ENCODE measurements around the gene OAF. TPM values are rescaled to one million over a fixed set of nuclear protein-coding genes. Genes with fewer than 3 reads are reported as not detected.
"Not testable (repeated sequence)": the region's sequence is repeated elsewhere in the genome, so short reads cannot be mapped to it uniquely, and the experiment has no call there.

The OAF gene
- polyA plus RNA-seq (ENCODE audit: insufficient read length) = 45.2 TPM

DNA sequence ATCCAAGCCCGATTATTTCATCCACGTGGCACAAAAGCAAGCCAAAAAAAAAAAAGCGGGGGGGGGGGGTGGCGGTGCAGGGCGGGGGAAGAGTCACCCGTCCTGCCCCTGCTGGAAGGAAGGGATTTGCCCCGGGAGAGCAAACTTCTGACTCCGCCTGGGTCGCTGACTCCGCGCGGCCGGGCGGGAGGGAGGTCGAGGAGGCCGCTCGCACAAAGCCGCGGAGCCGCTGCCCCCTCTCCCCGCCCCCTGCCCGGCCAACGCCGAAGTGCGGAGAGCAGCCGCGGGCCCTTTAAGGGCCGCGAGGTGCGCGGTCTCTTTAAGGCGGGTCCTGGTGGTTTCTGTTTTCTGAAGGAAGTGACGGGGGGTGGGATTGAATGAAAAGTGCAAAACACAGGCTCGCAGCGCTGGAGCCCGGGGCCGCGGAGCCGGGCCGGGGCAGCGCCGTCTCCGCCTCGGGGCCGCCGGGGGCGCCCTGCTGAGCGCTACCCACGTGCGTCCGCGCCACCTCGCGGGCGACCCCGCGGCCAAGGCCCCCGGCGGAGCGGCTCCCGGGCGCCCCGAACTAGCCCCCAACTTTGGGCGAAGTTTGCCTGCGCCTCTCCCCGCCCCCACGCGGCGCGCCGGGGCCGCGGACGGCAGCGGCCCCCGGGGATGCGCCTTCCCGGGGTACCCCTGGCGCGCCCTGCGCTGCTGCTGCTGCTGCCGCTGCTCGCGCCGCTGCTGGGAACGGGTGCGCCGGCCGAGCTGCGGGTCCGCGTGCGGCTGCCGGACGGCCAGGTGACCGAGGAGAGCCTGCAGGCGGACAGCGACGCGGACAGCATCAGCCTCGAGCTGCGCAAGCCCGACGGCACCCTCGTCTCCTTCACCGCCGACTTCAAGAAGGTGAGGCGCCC, at the start of gene OAF:
Gene OAF, plus strand, starts transcription at position 407 of the 896 bp plus-strand sequence. Its CDS starts 248 bp downstream, at position 655.
- DNase-seq = peak; percentile 92

DNA sequence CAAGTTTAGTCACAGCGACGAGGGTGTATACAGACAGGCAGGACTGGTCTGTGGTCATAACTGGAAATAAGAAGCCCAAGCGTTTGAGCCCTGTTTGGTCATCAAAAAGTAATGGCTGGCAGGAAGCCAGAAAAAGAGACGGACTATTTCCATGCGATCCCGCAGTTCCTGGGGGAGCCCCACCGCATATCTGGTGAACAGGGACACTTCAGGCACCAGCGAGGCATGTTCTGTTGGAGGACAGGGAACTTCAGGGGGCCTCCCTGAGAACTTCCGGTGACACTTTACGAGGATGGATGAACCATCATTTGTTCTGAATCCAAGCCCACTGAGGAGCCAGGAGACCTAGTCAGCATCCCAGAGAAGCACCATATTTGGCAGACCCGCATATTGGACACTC, 43.2 kb upstream of the OAF start:
- no peak for DNase-seq

DNA sequence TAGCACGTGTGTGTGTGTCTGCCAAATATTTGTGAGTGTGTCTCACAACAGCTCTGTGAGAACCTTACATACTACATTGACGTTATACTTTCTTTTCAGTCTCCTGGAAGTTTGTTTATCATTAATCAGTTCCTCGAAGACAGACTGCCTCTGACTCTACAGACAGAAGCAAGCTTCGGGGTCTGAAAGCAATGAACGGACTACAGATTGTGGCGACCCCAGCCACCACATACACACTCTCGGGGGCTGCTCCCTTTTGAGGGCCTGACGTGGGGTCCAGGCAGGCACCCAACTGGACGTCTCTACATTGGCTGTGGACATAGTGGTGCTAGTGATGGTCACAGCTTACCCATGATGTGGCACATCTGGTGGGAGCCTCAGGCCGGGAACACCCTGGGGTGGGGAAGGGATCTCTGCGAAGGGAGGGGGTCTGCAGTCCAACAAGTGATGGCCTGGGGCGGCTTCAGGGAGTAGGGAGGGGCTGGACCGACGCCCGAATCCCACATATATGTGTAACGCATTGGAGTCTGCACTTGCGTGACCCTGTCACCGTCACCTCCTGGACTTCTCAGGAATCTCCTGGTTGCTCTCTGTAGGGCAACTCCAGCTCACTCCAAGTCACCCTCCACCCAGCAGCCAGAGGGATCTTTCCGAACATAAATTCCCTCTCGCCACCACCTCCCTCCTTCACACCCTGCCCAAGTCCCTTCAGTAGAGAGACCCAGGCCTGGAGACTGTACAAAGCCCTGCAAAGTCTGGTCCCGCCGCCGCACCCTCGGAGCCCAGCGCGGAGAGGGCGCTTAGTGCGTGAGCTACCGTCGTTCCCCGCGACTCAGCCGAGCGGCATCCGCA, 42.5 kb upstream of the OAF start:
- no peak for DNase-seq

DNA sequence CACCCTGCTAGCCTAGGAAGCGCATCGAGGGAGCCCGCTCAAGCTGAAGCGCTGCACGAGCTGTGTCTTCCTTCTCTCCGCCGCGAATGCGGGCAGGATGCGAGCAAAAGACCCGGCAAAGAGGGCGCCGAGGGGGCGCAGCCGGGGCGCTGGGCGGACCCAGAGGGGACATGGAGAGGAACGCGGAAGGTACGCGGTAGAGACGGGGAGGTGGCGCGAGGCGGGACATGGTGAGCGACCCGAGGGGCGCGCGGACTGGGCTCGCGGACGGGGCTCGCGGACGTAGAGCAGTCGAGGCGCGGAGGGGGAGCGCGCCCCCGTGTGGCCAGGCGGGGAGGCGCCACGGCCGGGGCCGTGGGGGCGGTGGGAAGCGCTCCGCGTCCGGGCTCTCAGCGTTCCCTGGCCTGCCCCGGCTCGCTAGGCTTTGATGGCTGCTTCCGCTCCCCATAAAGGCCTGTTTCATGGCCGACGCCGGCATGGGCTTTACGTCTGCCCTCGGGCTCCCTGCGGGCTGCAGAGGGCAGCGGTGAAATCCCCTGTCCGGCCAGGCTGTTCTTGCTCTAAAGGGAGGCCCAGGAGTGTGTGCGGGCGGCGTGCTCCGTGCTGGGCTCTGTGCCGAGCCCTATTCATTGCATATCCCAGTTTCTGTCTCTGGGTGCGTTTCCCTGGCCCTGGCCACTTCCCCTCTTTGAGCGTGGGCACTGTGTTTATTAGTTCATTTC, 41.7 kb upstream of the OAF start:
- peak; percentile 87 for DNase-seq

DNA sequence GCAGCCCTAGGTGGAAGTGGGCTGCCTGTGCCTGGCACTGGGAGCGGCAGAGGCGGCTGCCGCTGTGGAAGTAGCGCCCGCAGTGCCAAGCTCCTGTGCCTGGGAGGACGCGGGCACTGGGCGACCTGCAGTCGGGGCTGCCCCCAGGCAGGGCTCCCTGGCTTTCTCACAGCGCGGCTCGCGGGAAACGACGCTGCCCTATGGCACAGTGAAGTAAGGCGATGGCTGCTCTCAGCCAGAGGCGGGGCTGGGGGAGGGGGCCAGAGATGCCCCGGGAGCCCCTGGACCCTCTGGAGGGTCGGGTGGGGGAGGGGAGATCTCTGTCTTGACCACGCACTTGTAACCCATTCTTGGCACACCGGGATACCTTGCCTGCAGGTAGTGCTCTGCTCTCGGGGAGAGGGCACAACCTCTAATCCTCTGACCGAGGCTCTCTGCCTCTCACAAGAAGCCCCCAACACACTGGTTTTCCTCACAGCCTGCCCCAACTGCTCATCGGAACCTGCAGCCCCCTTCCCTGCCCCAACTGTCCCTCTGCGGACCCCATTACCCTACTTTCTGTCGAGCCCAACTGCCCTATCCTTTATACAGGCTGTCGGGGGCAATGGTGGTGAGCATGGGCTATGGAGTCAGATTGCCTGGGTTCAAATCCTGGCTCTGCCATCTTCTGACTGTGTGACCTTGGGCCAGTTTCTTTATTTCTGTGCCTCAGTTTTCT, 40.7 kb upstream of the OAF start:
- no peak for DNase-seq

DNA sequence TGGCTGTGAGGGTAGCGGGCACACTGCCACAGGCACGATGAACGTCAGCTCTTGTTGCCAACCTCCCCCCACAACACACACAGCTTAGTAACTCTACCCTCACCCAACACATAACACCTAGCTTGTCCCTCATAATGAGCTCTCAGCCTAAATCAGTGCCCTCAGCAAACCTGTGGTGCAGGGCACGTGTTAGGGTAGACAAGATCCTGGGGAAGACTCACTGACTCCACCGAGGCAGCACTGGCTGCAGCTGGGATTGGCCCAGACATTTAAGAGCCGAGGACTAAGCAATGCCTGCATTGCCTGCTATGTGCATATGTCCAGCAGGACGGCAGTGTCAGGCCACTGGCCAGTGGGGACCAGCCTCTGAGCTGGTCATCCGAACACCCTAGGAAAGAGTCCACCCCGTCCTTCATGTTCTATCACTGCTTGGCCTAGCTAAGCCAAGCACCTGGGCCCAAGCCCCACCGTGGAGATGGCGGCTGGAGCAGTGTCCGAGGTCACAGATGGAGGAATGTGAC, 40.0 kb upstream of the OAF start:
- no peak for DNase-seq

DNA sequence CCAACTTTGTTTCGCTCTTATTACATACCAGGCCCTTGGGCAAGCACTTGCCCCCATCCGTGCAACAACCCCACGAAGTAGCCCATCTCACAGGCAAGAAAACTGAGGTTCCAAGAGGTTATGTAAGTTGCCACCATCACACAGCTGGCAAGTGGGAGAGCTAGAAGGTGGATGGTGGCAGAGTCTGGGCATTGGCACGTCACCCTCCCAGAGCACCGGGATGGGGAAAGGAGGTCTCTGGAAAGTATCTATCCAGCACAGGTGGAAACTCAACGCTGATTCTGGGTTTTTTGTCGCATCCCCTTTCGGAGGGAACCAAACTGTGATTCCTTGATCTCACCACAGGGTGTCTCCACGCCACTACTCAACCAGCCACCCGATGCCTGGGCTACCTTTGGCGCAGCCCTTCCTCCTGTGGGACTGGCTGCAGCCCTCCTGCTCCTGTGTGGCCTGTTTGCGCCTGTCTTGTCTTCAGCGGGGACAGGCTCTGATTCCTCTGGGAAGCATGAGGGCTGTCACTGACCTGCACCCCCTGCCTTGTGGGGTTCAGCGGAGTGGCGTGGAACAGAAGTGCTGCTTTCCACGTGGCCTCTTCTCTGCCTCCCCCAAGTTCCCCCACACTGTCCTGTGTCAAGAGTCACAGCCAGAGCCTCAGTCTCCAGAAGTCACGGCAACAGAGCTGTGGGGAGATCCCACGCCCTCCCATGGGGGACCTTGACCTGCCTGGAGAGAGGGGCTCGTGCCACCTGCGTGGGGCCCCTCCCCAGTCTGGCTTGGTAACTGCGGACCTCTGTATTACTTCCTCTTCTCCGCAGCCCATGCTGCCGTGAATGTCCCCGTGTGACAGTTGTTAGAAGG, 38.5 kb upstream of the OAF start:
- peak; percentile 70 for DNase-seq

DNA sequence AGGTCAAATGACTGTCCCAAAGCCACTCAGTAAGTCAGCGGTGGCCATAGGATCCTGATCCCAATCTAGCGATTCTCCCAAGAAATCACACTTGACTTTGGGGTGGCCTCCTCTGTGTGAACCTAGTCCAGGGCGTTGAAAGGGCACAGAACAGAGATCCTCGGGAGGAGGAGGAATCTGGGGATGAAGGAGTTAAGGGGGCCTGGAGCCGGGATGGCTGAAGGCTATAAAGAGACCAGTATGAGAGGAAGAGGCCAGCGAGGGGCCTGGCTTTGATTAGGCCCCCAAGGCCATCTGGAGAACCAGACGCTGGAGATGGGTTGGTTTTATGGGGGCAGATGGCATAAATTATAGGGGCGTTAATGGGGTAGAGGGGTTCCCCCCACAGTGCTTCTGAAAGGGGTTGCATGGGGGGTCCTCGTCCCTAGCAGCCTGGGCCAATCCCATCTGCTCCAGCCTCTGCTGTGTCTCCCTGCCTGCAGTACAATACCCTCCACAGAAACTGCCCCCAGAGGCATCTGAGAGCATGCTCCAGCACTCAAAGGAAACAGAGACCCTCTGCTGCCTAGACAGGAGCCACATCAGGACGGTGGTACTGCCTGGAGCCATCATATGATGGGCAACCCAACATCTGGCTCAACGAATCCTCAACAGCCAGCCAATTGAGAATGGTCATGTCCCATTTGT, 37.7 kb upstream of the OAF start:
- no peak for DNase-seq

DNA sequence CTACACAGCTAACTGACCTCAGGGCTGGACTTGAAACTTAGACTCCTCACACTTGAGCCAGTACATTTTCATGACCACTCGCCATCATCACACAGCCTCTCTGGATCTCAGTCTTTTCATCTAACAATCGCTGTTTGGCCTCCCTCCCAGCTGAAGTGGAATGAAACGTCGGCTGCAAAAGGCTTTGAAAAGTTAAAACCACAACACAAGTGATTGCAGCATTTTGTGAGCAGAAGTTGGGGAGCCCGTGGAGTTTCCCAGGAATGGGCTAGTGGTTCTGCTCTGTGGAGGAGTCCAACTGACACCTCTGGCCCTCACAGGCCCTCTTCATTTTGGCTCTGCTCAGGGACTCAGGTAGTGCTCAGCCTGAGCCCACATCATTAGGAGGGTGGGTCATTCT, 37.0 kb upstream of the OAF start:
- DNase-seq = no peak

DNA sequence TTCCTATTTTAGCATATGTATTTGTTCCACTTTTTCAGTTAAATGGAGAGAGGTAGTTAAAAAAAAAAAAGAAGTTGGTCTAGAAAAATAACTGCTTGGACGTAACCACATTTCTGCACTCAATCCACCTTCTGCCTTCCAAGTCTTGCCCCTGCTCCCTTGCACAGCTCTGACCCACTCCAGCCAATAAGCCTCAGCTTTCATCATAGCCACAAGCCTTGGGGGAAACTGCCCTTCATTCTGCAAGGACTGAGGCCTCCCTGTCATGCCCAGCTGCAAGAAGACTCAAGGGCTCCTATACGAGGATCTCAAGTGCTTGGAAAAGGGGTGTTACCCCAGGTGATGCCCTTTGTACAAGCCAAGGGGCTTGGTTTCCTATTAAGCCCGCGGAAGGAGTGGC, 36.0 kb upstream of the OAF start:
- DNase-seq = no peak

DNA sequence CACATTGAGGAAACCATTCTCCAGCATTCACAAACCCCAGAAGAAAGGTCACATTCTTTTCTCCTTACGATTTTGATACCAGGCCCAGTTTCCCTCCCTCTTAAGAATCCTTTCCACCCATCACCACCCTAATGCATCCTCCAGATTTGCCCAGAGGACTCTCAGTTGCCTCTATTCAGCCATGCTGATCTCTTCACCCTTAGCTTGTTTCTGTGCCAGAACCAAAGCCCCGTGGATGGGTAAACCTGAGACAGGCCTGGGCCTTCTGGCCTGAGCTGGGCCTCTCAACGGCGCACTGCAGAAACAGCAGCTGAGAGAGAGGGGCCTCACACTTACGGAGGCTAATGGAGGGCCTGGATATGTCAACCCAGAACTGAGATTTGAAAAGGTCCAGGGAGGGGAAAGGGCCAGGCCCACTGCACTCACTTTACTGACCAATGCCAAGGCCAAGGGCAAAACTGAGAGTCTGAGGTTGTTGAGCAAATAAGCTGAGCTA, 32.2 kb upstream of the OAF start:
- DNase-seq = no peak

DNA sequence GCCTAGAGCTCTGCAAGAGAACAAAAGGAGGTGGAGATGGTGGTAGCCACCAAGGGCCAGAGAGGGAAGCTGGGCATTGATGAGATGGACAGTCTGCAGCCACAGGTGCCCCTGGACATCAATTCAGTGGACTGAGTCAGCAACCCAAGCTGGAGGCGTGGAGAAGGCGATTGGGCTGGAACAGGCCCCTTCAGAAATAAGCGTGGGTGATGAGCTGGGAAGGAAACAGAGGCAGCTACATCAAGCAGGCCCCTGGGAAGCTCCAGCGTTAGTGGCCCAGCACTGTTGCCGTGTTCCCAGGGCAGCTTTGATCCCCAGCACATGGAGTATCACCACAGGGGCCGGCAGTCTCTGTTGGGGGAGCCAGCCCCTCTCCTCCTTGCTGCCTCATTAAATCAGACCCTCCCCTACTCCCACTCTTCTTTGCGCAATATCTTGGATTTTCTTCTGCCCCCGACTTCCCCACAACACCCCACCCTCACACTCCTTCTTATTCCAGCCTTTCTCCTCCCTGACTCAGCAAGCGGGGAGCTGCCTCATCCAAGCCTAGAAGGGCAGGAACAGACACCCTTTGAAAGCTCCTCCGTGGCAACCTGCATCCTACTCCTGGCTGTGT, 31.7 kb upstream of the OAF start:
- DNase-seq = no peak

DNA sequence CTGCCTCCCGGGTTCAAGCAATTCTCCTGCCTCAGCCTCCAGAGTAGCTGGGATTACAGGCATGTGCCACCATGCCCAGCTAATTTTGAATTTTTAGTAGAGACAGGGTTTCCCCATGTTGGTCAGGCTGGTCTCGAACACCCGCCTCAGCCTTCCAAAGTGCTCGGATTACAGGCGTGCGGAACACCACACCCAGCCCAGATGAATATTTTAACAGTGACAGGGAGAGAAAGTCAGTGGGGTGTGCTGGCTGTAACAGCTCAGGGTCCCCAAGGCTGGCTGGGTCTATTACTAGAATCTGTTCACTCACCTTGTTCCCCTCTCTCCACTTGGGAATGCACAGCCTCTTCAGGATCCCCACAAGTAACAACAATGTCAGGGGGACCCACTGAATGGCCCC, 30.8 kb upstream of the OAF start:
- not testable (repeated sequence) for DNase-seq

DNA sequence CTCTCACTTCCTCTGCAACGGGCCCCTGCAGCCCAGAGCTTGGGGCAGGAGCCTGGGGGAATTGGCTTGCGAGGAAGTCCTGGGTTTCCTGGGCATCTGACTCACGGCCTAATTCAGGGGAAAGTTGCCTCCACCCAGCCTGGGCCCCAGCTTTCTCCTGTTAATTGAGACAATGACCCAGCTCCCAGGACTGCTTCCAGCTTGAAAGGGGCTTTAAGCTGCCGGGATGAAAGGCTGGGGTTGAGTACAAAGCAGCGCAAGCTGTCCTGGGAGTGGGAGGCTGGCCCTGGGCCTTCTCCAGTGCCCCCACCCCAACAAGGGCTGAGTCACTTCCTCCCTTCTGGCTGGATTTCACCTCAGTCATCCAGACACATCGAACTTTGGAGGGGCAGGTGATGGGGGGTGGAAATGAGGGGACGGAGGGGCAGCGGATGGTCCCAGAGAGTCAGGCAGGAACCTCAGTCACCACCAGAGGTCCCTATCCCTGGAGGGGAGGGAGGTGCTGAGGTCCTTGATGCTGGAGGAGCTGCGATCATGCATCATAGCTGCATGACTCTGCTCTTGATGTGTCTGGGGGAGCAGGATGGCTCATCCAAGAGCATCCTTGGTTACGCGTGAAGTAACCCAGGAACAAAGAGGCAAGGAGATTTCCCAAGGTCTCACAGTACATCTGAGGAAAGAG, 30.1 kb upstream of the OAF start:
- DNase-seq = no peak

DNA sequence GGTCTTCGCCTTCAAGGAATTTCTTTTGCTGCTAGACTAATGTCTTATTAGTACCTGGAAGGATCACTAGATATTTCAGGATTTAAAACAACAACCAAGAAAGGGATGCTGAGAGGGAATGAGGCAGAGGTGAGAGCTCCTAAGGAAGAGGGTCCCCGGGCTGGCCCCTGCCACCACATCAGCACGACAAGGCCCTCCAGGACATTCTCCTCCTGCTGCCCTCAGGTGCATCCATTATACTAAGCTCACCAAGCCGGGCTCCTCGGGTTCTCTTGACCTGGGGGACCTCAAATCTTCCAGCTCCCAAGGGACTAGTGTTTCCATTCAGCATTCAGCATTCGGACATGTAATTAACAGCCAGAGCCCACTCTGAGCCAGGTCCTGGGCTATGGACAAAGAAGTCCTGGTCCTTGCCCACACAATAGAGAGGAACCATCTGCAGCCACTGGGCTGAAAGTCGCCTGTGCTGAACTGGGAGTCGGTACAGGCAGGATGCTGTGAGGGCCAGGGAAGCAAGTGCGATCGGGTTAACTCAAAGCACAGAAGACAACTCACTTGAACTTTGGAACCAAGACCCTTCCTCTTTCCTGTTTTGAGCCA, 29.4 kb upstream of the OAF start:
- DNase-seq = no peak

DNA sequence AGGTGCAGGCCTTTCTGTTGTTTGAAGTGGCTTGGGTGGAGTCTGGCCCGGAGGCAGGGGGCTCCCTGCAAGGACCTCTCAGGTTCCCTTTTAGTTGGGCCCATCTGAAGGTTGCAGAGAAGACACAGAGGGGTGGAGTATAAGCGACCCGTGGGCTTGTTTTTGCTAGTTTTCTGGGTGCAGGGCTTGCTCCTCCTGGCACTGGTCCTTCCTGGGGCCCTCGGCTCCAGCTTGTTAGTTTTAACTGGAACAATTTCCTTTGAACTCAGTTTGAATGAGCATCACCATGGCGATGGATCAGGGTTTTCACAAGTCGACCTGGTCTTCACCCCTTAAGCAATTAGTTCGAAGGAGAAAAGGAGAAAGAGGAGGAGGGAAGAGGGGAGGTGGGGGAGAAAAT, 28.5 kb upstream of the OAF start:
- no peak for DNase-seq

DNA sequence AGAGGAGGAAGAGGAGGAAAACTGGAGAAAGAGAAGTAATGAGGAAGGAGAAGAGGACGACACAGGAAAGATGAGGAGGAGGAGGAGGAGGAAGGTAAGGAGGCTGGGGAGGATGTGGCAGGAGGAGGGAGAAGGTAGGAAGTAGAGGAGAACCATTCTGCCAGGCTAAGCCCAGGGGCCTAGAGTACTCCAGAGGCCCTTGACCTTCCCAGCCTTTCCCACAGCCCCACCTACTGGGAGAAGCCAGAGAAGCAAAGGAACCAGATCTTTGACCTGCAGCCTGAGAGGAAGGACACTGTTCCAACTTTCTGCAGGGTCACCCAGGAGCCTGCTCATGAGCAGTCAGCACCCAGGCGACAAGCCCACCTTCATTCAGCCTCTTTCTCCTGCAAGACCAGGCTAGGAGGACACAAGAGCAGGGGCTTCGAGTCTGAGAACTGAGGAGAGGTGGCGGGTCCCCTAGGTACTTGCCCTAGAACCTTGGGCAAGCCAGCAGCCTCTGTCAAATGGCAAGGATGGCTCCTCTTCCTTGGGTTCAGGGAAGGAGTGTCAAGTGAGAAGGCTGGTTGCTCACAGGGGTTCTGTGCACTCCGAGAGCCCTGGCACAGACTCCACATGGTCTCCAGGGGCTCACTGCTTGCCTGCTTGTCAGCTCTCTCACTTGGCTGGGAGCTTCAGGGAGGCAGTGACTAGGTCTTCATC, 27.9 kb upstream of the OAF start:
- no peak for DNase-seq

DNA sequence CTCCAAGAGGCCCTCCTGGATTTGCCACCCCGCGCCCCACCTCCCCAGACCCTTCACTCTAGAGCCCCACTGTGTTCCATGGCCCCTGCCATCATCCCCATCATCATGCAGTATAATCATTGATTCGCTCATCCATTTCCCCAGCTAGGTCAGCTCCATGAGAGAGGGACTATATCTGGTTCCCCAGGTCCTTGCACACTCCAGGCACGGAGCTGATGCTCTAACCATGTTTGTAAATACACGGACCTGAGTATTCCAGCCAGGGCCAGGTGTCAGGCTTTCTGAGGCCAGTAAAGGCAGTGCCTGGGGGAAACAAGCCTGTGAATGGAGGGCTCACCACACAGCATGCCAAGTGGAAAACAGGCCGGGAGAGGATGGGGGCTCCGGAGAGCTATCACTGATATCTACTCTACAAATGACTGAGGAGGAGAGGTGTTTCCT, 27.1 kb upstream of the OAF start:
- DNase-seq = no peak

All from hindlimb muscle (tissue), 1 donor.